ENCODE results near the gene LTBR.

The LTBR gene

DNA sequence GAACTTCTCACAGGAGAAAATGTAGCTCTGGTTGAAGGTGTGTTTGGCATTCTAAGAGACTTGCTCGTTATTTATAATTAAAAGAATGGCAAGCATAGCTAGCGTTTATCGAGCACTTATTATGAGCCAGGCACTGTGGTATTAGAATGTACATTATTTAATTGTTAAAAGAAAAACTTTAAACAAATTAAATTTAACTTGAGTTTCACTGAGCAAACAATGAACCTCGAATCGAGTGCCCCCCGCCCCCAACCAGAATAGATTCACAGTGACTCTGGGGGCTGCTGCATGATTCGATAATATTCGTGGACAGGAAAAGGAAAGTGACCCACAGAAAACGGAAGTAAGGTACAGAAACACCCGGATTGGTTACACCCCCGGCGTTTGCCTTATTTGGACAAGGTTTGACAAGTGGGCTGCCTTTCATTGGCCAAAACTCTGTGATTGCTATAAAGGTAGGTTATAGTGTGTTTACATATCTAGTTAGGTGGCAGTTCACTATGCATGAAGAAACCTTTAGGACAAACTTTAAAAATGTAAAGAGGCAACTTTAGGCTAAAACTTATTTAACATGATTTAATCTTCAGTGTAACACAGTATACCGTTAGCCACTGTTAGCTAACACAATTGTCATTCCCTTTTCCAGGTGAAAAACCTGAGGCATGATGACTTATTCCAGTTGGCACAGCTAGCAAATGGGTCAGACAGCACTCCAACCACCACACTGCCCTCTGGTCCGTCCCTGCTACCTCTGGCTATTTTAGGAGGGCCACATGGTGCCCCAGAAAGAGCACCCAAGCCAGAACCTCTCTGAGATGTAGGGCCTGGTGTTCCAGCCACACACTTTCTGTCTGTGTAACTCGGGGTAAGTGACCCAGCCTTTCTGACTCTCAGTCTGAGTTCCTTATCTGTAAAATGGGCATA, 15.7 kb upstream of the LTBR start:
- no peak for DNase-seq (ENCODE audit: low read depth in 1 of 2, low spot score in 1 of 2)

DNA sequence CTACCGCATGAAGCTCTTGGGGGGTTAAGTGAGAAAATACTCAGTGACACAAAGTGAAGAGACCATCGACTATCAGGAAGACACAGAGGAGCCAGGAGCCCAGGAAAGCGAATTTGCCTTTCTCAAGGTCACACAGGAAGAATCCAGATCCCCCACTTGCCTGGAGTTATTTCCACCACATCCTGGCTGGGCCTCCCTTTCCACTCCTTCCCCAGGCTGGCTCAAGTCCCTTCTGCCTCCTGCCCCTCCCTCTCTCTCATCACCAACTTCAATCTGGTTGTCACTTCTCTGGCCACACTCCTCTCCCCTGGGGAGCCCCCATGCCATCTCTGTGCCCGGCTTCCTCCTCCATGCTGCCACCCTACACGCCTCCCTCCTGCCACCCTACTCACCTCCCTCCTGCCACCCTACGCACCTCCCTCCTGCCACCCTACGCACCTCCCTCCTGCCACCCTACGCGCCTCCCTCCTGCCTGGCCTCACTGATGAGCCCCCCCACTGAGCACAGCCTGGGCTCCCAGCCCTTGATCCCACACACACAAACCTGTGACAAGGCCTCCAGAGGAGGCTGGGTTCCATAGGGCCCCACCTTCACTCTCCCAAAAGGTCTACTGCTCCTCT, 14.9 kb upstream of the LTBR start:
- no peak for DNase-seq (ENCODE audit: low read depth in 1 of 2, low spot score in 1 of 2)

DNA sequence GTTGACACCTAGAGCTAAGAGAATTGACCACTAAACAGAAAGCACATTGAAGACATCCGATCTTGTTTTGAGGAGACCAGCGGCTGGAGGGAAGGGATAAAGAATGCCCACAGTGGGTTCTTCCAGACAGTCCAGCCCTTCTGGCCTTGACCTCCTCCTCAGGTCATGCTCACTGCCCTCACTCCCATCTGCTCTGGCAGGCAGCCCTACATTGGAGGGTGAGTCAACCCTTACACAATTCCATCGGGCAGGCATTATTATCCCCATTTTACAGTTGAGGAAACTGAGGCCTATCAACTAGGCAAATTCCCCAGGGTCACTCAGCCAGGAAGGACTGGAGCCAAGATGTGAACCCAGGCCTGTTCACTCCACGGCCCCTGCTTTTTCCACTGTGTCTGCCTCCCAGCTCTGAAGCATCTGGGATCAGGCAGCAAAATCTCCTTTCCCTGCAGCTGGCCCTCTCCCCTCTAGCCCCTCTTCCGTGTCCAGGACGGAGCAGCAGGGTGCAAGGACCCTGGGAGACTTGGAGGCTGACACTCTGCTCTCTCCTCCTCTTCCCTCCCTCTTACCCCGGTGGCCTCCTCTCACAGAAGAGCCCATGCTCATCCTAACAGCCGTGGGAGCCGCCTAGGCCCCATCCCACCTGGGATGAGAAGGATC, 13.9 kb upstream of the LTBR start:
- DNase-seq (ENCODE audit: low read depth in 1 of 2, low spot score in 1 of 2) = no peak

DNA sequence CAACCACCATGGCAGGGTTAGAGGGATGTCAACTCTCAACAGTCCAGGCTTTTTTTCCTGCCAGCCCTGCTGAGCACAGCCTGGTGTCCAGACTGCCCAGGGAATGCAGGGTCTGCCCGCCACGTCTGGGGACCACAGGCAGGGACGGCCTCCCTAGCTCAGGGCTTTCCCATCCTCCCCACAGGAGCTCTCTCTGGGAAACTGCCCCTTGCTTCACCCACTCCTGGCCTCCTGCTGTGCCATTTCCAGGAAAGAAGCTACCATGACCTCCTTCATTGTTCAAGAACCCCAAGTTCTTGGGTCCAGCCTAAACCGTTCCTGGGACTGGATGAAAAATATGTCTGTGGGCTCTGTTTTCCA, 13.4 kb upstream of the LTBR start:
- DNase-seq (ENCODE audit: low read depth in 1 of 2, low spot score in 1 of 2) = no peak

DNA sequence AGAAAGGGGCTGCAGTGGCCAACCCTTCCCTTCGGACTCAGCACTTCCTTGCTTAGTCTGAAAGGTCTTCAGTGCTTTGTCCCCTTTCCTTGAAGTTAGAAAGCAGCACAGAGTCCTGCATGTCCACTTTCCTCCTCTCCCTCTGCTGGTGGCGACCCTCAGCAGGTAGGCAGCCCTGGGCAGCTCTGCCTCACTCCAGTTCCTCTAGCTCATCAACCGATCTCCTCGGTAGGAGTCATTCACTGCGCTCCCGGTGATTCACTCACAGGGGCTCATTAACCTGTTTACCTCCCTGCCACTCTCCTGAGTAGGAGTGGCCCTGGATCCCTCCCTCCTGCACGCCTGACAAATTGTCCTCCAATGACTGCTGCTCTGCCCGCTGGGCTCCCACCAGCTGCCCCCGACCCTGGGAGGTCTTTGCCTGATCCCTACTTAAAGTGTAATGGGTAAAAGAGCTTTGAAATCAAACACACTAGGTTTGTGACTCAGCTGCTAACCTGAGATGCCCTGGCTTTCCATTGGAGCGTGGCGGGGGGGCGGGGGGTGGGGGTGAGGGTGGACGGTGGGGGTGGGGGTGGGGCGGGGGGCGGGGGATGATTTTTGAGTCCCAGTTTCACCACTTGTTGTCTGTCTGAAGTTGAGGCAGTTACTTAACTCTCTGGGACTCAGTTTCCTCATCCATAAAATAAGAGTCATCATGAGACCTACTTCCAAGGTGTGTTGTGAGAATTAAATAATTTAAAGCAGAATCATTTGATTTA, 12.8 kb upstream of the LTBR start:
- DNase-seq (ENCODE audit: low read depth in 1 of 2, low spot score in 1 of 2) = no peak

DNA sequence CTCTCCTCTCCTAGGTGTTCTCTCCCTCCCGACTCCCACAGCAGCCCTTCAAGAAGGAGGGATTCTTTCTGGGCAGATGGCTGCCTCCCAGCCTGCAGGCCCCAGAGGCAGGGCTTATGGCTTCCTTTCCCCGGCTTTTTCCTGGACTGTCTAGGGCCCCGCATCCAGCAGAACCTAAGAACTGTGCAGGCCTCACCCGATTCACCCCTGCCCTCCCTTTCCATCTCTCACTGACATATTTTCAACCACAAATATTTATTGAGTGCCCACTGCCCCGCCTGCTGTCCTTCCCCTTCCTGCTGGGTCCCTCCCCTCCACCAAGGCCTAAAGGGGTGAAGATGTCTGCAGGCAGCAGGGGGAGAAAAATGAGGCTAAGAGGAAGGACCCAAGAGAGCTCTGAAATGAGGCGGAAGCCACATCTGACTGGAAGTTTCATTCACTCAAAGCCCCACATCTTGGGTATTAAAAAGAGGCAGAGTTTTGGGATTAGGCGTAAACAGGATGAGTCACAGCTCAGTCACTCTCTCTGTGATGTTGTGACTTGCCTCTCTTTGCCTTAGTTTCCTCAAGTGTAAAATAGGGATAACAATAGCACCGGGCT, 11.5 kb upstream of the LTBR start:
- no peak for DNase-seq (ENCODE audit: low read depth in 1 of 2, low spot score in 1 of 2)

DNA sequence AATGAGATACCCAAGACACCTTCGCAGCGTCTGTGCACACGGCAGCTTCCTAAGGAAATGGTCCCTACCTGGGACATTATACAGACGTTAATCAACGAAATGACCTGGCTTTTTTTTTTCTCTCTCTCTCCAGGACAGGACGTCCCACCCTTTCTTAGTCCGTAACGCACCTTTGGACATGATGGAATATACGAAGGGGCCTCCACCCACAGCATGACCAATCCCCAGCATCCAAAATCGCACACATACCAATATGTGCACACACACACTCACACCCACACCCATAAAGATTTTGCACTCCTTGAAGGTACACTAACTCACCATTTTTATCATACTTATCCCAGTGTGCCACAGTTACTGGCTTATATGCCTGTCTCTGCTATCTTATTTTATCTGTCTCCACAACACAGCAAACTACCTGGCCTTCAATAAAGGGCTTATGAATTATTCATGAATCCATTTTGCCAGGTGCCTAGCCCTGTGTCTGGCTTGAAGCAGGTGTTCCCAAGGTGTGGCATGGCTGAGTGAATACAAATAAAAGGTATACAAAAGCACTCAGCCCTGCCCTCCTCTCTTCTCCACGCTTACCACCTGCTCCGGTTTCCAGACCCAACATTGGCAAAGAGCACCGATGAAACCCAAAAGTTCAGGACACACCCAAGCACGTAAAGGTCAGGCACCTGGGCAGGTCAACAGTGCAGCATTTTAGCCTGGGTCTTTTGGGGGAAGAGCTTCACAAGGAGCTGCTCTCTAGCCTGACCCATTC, 10.8 kb upstream of the LTBR start:
- DNase-seq (ENCODE audit: low read depth in 1 of 2, low spot score in 1 of 2) = no peak

DNA sequence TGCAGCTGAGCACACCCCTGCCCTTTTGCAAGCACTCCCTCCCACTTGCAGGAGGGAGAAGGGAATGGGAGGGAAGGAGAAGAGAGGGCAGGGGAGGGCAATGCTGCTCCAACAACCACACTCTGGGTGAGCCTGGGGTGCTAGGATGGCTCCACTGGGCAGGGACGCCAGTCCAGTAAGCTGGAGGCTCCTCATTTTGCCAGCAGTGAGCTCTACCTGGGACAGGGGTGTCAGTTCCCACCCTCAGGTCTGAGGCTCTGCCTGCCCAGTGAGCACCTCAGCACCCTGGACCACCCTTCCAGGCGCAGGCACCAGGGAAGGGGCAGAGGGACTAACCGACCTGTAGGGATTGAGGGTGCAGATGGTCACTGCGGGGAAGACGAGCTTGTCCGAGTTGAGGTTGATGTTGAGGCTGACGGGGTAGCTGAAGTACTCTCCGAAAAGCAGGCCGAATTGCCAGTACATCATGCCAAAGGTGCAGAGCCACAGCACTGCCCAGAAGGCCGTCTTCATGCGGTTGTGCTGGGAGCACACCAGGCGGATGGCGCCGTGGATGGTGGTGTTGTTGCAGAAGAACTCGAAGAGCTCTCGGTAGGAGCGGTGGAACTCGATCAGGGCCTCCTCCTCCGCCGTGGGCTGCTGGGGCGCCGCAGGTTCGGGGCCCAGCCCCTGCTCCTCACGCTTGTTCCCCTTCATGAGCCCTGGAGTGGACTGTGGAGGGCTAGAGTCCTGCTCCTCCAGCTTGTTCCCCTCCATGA, 9.8 kb upstream of the LTBR start:
- no peak for DNase-seq (ENCODE audit: low read depth in 1 of 2, low spot score in 1 of 2)

DNA sequence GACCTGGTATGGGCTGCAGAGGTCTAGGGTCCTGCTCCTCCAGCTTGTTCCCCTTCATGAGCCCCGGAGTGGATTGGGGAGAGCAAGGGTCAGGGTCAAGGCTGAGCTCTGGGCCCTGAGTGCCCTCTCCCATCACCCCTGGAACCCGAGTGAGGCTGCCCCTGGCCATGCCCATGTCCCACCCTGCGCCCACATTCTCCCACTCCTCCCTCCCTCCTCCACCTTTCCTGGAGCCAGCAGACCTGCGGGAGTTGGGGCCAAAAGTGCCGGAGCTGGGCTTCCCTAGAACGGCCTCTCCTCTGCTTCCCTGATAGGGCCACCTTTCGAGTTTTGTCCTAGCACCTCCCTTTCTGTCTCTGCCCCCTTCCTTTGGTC, 9.2 kb upstream of the LTBR start:
- DNase-seq (ENCODE audit: low read depth in 1 of 2, low spot score in 1 of 2) = no peak

DNA sequence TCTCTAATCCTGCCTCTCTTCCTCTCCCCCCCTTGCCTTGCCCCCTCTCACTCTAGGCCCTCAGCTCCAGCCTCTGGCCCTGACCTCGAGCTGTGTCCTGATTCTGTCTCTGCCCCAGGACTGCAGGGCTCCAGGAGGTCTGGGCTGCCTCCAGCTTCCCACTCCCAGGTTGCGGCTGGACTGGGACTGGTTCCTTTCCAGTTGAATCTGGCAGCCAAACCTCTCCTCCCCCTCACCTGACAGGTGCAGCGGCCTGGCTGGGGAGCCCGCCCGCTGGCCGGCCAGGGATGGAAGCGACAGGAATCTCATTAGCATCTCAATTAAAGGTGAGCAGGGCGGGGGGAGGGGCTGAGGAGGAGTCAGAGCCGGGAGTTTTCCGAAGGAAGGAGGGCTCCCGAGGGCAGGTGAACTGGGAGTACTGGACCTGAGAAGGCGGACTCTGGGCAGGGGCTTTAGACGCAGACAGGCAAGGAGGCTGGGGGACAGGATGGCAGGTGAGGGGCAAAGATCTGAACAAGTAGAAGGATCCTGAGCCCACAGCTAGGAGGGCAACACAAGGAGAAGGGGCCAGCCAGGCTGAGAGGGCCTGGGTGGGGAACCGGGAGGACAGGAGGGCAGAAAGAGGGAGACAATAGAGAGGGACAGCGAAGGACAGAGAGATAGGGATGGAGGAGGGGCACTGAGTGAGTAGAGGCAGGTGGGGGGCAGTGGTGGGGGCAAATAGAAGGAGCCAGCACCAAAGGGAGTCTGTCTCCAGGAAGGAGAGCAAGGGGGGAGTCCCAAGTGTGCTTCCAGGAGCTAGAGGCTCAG, 8.5 kb upstream of the LTBR start, which contains the start of gene SCNN1A:
Gene SCNN1A, minus strand, starts transcription at position 295 of the 810 bp plus-strand sequence. CDS start 780 bp downstream, outside the sequence.
- DNase-seq (ENCODE audit: low read depth in 1 of 2, low spot score in 1 of 2) = no peak

DNA sequence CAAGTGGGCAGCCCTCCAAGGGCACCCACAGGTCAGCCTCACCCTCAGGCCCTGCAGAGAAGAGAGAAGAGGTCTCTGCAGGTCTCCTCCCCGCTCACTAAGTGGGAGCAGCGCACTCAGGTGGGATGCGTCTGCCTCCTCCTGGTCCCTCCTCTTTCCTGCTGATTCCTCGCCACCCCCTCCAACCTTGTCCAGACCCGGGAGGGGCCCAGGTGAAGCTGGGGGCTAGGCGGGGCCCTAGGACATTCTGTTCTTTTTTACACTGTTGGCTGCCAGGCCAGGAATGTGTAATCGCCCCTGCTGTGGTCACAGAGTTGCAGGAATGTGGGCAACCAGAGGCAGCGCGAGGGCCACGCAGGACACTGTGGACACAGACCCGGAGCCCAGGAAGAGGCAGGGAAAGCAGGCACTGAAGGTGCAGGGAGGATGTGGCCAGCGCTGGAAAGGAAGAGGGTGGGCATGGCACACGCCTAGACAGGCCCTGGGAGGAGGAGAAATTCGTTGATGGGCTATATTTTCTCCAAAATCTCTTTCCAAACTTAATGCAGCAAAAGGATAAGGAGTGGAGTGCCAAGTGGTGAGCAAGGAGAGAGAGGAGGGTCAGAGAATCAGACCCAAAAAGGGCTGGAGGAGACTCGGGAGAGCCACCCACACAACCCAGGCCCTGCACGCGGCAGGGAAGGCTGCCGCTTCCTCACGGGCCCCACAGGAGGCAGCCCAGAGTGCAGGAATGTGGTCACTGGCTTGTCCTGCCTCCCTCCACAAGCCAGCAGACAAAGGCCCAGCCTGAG, 7.7 kb upstream of the LTBR start:
- DNase-seq (ENCODE audit: low read depth in 1 of 2, low spot score in 1 of 2) = no peak

DNA sequence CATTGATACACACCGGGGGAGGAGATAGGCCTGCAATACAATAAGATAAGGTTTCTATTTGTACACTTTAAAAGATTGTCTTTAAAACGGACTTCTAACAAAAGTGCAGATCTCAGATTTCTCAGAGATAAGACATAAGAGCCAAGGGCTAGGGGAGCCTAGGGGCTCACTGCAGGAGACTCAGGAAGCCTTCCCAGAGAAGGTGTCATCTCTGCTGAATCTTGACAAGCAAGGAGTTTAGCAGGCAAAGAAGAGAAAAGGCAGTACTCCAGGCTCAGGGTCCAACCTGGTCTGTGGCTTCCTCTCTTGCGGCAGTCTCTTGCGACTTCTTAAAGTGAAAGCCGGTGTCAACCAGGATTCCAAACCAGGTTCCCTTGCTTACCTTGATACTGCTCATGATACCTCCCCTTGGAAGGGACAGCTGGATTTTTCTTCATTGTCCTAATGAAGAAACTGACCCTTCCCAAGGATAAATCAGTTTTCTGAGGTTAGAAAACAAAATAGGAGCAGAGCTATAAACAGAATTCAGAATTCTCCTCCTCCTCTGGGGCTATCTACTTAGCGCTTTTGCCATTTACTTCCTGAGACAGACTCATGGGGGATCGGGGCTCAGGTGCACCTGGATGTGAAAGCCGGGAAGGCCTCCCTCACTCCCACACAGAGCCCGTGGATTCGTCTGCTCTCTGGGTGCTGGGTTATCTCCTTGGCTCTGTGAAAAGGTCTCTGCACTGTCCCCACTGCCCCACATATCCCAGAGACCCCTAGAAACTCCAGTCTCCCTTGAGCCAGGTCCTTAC, 6.9 kb upstream of the LTBR start:
- no peak for DNase-seq (ENCODE audit: low read depth in 1 of 2, low spot score in 1 of 2)

DNA sequence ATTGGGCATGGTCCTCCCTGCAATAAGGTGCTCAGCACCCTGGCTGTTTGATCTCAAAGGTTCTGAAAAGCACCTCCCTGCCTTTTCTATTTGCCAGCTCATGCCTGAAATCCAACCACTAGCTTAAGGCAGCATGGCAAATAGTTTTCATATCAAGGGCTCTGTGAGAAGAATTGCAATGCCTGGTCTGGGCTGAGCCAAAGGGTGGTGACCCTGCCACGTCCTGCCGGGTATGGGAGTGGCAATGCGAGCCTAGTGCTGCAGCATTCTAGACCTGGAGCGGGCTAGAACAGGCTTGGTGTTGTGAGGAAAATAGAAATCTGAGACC, 6.3 kb upstream of the LTBR start:
- no peak for DNase-seq (ENCODE audit: low read depth in 1 of 2, low spot score in 1 of 2)

DNA sequence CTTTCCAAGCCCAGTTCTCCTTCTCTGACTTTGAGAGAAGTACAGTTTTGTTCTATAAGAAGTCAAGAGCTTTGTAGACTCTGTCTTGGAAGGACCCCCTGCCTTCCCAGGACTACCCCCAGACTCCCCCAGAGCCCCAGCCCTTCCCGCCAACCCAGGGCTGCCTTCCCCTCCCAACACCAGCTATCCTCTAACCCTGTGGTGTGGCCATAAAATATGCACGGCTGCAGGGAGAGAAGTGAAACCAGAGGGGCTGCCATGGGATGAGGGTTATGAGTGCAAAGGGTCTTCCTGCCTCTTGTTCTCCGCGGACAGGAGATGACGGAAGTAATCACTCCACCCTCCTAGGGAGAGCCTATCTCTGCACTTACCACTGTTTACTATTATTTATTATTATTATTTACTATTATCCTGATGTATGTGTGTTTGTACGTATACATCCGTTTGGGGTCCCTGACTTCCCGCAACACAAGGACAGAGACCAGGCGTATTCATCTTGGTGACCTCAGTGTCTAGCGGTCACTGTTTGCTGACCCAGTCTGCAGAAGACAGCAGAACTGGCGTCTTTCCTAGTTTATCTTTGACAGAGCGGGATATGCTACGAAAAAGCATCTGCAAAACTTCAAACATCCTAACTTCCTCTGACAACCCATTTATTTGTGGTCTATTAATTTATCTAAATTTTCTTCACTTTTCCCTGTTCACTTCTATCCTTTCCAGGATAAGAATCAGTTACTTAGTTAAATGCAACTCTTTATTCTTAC, 5.1 kb upstream of the LTBR start:
- DNase-seq (ENCODE audit: low read depth in 1 of 2, low spot score in 1 of 2) = no peak

DNA sequence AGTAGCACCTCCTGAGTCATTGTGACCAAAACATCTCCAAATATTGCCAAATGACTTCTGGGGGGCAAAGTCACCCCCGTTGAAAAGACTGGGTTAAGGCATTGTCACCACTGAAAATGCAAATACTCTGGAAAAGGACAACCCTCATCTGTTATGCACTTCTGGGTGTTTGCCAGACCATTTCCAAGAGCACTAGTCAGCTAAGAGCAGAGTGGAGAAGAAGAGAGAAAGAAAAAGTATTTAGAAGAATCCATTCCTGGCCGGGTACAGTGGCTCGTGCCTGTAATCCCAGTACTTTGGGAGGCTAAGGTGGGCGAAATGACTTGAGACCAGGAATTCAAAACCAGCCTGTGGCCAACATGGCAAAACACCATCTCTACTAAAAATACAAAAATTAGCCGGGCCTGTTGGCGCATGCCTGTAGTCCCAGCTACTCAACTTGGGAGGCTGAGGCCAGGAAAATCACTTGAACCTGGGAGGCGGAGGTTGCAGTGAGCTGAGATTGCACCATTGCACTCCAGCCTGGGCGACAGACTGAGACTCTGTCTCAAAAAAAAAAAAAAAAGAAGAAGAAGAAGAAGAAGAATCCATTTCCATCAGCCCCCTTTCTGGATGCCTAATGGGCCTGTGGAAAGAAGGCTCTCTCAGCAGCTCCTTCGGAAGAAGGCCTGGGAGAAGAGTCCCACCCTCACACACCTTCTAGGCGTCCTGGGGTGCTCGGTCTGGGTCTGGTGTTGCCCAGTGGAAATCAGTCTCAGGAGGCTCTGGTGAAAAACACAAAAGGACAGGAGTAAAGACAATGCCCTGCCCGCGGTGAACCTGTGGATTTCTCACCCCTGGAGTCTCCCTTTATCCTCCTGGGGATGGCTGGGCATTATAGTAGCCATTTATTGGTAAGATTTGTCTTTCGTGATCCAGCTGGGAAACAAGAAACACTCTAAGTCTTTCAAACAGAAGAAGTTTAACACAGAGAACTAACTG, 3.5 kb upstream of the LTBR start:
- DNase-seq (ENCODE audit: low read depth in 1 of 2, low spot score in 1 of 2) = no peak

All from activated T-helper 1 cell treated with anti-CD3 and anti-CD28 coated beads, Interleukin-2, amount 50 U/mL, for 16 hours (primary cell).